VCaP (cell line): ENCODE data around the gene PIK3R5.

Experiments
- H3K27ac ChIP-seq: fragments of 450-650 bp; 2 replicates; pipeline ENCODE4 v1.5.1; 2017
- TF ChIP-seq, protein P1 (sequence below): fragments of 450-650 bp; conservative IDR thresholded peaks from 2 replicates; pipeline ENCODE4 v1.5.1; 2017; ENCODE audit warnings: mild to moderate bottlenecking, moderate library complexity

The PIK3R5 gene

GRCh38 chr17:8843344-8843743, 122.2 kb downstream of the PIK3R5 start:
- no peak overlapping the region for H3K27ac ChIP-seq
- TF ChIP-seq, protein P1, sequence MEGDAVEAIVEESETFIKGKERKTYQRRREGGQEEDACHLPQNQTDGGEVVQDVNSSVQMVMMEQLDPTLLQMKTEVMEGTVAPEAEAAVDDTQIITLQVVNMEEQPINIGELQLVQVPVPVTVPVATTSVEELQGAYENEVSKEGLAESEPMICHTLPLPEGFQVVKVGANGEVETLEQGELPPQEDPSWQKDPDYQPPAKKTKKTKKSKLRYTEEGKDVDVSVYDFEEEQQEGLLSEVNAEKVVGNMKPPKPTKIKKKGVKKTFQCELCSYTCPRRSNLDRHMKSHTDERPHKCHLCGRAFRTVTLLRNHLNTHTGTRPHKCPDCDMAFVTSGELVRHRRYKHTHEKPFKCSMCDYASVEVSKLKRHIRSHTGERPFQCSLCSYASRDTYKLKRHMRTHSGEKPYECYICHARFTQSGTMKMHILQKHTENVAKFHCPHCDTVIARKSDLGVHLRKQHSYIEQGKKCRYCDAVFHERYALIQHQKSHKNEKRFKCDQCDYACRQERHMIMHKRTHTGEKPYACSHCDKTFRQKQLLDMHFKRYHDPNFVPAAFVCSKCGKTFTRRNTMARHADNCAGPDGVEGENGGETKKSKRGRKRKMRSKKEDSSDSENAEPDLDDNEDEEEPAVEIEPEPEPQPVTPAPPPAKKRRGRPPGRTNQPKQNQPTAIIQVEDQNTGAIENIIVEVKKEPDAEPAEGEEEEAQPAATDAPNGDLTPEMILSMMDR = no peak

GRCh38 chr17:8841844-8842243, 123.7 kb downstream of the PIK3R5 start:
- no peak overlapping the region for H3K27ac ChIP-seq
- TF ChIP-seq, protein P1 = no peak

- no peak overlapping the region for H3K27ac ChIP-seq
- TF ChIP-seq, protein P1 = no peak
Observed at GRCh38 chr17:8839410-8839935, 126.0 kb downstream of the PIK3R5 start.

DNA sequence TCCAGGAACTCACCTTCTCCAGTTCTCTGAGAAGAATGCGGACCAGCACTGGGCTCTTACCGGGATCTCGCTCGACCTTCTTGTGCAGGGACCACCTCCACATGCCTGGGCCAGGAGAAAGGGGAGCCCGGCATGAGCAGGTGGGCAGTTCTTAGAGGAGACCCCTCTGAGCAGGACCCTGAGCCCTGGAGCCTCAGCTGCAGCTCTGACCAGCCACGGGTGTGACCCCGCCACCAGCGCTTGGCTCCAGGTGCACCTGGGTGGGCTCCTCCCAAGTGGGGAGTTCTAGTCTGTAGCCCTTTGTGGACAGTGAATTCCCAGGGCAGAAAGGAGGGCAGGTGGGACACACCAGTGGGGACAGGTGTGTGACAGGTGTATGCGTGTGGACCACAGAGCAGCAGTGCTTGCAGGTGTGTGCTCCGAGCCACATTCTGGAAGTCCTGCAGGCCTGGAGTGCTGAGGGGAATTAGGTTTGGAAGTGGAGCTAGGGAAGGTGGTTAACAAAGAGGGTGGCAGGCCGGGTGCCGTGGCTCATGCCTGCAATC, 126.9 kb downstream of the PIK3R5 start:
- TF ChIP-seq, protein P1 = no peak

GRCh38 chr17:8837563-8838075, 127.9 kb downstream of the PIK3R5 start:
- H3K27ac ChIP-seq = no peak overlapping the region
- TF ChIP-seq, protein P1 = no peak

More for the DNA sequence above, 126.9 kb downstream of the PIK3R5 start:
- H3K27ac ChIP-seq = no peak overlapping the region

DNA sequence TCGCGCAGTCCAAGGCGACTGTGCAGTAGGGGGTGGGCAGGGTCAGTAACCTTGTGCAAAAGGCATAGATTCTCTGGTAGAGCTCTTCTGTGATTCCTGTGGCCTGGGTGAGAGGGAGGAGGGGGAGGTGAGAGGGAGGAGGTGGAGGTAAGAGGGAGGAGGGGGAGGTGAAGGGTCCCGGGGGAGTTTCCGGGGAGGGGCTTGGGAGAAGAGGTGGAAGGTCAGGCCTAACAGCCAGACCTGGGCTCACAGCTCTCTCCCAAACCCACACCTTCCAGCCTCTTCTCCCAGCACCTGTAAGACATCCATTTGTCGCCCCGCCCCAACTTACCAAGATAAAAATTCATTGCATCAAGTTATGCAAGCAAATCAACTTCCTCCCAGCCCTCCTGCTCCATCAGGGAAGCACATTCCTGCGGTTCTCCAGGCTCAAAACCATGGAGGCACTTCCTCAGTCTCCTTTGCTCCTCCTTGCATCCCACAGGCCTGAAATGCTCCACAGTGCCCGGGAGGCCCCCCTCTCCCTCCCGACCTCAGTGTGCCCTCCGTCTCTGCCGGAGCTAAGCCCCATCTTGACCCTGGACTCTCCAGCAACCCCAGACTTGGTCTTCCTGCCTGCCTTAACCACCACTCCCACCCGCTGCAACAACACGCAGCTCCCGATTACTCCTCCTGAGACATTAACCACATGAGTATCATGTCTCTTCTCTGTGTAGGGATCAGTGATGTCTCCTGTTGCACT, 128.5 kb downstream of the PIK3R5 start:
- no peak overlapping the region for H3K27ac ChIP-seq
- TF ChIP-seq, protein P1 = no peak

DNA sequence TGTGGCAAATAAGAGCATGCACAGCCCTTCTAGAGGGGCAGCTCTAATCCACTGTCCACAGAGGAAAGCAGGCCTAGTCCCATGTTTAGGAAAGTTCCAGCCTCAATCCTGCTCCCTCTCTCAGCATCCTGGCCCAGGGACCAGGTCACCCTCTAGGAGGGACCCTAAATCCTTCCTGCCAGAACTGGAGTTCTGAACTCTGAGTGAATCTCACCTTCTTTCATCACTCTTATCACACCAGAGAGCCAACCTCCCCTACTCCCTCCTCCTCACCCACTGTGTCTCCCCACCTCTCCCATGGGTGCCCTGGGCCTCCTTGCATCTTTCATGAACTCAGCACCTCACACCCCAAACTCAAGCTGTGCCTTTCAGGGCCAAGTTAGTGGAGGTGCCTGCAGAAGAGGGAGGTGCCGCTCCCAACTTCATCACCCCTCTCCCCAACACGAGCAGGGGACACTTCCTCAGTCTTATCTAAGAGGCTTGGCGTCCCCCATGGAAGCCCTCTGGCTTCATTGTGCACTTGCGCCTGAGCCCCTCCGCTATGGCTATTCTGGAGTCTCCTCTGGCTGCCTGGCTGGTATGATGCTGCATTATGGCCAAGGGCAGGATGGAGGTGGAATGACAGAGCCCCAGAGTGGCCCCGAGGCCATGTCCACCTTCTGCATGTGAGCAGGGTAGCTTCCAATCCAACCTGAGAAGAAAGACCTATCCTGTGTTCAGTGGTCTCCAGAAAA, 129.7 kb downstream of the PIK3R5 start:
- TF ChIP-seq, protein P1 = no peak
- no peak overlapping the region for H3K27ac ChIP-seq
